Hepatocyte (in vitro differentiated cells): Measurements from ENCODE around the gene FSIP1.

ENCODE experiments used
- CTCF ChIP-seq: fragments of 200-600 bp; sonication (generic); IDR thresholded peaks from 2 replicates; pipeline ENCODE4 v1.5.1; 2016; ENCODE audit warnings: antibody characterized with exemption, mild to moderate bottlenecking; ENCODE audit not compliant: poor library complexity
- EZH2 ChIP-seq: fragments of 200-600 bp; sonication (generic); IDR thresholded peaks from 2 replicates; pipeline ENCODE4 v1.6.1; 2016; ENCODE audit warnings: antibody characterized with exemption, mild to moderate bottlenecking, borderline replicate concordance
- EZH2phosphoT487 ChIP-seq: fragments of 200-600 bp; sonication (generic); IDR thresholded peaks from one replicate; pipeline ENCODE4 v1.6.1; 2018; ENCODE audit warnings: antibody characterized with exemption, mild to moderate bottlenecking, low read depth, moderate library complexity; ENCODE audit not compliant: unreplicated experiment, severe bottlenecking

- TF ChIP-seq EZH2phosphoT487 = no peak
- no peak for TF ChIP-seq CTCF
- no peak for TF ChIP-seq EZH2
These were observed 11.3 kb upstream of the FSIP1 start for GRCh38 chr15:39793923-39794322.
